GM18519 (cell line): ENCODE measurements around the gene DEFB123.
A peak's percentile ranks its signal among the peaks of the same experiment; 100 is the strongest.

Source experiments
- ATAC-seq: cut with Tn5 transposase; IDR thresholded peaks from one replicate; pipeline ENCODE4 v1.9.1; 2021; ENCODE audit warnings: mild to moderate bottlenecking, moderate library complexity; ENCODE audit not compliant: unreplicated experiment, low FRiP score

The DEFB123 gene

DNA sequence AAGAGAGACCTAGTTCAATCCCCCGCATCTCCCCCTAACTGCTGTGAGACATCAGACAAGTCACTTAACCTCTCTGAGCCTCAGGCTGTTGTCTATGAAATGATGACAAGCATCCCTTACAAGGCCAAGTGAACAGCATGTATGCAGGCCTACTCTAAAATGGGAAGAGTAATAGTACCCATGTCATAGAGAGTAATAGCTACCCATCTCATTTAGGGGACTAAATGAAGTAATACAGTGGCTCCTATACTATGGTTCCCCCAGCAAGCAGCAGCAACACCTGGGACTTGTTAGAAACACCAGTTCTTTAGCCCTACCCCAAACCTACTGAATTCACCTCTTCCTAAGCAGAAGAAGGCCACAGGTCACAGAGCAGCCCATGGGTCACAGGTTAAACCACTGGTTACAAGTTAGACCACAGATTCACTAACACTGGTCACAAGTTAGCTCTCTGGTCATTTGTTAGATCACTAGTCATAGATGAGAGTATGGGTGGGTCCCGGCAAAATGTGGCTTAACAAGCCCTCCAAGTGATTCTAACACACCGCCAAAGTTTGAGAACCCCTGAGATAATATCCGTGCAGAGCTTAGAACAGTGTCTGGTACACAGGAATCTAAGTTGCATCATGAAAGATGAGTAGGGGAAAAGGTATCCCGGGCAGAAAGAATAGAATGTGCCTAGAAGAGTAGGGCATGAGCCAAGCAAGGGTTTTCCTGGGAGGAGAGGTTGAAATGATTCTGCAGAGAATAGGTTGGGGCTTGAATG is 33.1 kb downstream of the DEFB123 start:
- no peak for ATAC-seq

DNA sequence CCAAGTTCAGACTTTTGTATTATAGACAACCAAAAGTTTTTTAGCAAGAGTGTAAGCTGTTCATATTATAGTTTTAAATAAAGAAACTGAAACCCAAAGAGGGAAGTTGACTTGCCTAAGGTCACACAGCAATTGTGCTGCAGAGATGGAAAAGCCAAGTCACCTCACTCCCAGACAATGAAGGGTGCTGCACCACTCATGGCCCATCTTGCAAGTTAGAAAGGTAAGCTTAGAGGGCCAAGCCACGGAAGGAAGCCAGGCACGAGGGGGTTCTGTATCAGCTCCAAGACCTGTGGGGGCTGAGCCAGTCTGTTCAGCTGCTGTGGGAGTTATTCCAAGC is 33.6 kb downstream of the DEFB123 start:
- peak; percentile 81 for ATAC-seq

DNA sequence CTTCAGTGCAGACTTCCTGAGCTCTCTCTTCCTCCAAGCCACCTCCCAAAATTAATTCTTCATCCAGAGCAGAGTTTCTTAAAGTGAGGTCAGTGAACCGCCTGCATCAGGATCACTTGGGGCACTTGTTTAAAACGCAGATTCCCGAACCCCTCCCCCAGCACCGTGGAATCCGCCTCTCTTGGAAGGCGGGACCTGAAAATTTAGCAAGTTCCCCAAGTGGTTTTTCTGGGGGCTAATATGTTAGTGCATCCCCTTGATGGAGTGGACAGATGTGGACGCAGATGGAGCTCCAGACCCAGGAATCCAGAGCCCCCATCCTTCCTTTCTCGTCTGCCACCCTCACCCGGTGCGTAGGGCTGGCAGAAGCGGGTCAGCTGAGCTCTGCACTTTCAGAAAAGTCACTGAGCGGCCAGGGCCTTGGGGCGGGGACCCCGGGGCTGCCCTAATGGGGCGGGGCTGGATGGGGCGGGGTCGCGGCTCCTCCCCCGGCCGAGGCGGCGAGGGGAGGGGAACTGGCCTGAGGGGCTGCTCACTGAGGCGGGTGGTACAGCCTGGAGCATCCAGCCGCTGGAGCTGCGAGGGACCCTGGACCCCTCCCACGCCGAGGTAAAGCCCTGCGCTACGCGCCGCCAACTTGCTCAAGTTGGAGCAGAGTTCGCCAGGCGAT is 34.5 kb downstream of the DEFB123 start, which contains the start of the genes DEFB124 and REM1:
Gene DEFB124, minus strand, starts transcription at position 370 of the 670 bp plus-strand sequence. CDS start 2,114 bp downstream, outside the sequence.
Gene REM1, plus strand, starts transcription at position 531 of the 670 bp plus-strand sequence. CDS start 1,158 bp downstream, outside the sequence.
- no peak for ATAC-seq

DNA sequence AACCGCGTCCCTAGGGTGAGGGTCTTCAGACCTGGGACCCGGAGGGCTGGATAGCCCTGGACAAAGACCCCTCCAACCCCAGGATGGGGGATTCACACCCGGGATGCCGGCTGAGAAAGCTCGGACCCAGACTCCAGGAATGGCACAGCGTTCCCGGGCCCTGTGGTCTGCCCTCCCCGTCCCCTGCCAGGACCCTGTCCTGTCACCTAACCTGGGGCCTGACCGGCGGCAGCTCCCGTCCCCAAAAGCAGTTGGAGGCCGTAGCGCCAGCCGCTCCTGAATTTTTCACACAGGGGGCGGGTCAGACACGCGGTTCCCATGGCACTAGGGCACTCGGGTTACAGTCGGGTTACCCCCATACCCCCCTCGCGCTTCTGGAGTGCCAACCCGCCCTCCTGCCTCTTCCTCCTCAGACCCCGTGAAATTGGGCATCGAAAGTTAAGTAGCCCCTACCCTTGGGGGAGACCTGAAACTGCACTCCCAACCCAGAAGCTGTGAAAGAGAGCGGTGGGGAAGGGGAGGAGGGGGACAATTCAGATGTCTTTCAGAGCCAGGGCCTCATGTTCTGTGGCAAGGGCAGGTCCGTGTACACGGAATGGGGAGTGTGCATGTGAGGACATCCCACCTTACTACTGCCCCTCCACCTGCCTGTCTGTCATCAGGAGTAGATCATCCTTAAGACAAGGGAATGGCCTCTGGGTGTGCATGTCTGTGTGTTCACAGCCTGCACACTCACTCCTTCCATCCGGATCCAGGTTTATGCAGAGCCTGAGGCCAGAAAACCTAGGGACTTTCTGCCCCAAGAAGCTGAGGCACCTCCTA is 35.3 kb downstream of the DEFB123 start:
- ATAC-seq, result no peak

DNA sequence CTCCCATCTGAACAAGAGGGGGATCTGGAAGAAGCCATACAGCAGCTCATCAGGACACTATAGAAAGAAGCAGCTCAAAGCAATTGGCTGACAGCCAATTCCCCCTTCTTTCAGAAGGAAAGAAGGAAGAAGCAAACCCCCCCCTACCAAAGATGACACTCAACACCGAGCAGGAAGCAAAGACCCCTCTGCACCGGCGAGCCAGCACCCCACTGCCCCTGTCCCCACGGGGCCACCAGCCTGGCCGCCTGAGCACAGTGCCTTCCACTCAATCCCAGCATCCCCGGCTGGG is 35.8 kb downstream of the DEFB123 start:
- ATAC-seq, result no peak

DNA sequence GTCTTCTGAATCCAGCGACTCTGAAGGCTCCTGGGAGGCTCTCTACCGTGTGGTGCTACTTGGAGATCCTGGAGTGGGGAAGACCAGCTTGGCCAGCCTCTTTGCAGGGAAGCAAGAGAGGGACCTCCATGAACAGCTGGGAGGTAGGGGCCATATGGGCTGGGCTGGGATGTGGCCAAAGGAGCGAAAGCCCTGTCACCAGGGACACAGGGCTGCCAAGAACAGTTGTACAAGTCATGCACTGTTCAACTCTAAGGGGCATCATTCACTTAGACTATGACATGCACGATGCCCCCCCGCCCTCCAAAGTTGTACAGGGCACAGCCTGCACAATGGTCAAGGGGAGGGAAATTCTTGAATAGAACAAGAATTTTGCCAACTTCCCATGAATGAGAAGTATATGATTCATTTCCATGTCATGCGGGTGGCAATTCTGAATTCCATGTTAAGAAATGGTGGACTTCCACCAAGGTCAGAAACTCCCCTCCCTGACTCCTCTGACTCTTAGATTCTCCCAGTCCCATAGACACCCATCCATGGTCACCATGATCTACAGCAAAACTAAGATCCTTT is 36.3 kb downstream of the DEFB123 start:
- no peak for ATAC-seq

DNA sequence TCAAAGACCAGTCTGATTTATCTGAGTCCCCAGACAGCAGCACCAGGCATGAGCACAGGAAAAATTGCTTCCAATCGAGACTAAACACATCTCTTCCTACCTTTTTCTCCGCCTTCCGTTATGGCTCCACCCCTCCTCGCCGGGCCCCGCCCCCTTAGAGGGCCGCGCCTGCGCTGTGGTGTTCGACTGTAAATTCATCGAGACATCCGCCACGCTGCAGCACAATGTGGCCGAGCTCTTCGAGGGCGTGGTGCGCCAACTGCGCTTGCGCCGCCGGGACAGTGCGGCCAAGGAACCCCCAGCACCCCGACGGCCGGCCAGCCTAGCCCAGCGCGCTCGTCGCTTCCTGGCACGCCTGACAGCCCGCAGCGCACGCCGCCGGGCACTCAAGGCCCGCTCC is 43.6 kb downstream of the DEFB123 start:
- no peak for ATAC-seq

DNA sequence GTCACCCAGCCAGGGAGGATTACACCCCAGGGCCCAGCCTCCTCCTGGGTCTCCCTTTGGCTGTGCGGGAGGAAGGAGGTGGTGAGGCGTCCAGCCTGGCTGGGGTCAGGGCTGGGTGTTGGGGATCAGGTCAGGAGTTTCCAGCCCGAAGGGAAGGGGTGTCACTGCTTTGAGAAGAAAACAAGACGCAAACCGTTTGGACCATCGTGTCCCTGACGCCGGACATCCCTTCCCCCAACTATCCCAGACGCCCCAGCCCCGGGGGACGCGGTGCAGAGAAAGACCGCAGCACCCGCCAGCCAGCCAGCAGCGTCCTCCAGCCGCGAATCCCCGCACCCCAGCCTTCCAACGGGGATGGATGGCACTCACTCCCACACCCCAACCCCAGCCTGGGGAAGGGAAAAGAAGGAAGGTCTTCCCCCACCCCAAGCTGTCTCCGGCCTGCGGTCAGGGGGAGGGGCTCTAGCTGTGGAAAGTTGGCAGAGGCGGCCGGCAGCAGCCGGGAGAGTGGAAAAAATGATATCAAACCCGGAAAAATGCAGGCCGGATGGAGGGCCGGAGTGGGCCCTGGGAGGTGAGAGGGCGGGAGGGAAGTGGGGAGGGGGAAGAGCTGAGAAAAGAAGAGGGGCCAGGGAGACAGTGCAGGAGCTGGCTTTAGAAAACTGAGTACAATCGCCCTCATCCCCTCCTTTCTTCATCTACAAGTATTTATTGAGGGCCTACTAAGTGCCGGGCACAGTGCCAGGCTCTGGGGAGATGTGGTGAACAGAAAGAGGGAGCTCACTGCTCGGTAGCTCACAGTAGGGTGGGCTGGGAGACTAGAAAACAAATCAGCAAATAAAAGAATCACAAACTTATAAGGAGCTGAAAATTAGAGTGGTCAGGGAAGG is 45.3 kb downstream of the DEFB123 start:
- ATAC-seq, result no peak

DNA sequence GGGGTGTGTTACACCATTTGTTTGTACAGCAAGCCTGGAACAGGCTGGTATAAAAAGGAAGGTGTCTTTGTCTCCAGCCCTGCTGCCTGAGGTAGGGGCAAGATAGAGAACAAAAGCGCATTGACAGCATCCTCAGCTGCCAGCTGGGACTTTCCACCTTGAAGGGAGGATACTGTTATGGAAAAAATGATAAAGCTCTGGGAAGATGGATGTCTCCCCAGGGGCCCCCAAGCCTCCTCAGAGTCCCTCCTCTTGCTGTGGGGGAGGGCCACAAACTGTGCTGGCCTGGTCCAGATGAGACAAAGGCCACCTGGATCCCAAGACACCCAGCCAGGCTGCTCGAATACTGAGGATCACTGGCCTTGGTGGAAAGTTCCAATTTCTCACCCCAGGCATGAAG is 47.7 kb downstream of the DEFB123 start:
- no peak for ATAC-seq

DNA sequence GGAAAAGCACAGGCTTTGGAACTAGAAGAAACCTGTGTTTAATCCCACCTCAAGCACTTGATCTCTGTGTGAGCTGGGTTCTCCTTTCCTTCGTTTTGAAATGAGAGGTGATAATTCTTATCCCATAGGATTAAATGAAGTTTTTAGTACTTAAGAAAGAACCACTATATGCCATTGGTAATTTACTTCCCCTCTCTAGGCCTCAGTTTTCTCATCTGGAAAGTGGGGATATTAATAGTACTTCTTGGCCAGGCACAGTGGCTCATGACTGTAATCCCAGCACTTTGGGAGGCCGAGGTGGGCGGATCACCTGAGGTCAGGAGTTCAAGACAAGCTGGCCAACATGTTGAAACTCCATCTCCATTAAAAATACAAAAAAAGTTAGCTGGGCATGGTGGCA is 48.7 kb downstream of the DEFB123 start:
- no peak for ATAC-seq

DNA sequence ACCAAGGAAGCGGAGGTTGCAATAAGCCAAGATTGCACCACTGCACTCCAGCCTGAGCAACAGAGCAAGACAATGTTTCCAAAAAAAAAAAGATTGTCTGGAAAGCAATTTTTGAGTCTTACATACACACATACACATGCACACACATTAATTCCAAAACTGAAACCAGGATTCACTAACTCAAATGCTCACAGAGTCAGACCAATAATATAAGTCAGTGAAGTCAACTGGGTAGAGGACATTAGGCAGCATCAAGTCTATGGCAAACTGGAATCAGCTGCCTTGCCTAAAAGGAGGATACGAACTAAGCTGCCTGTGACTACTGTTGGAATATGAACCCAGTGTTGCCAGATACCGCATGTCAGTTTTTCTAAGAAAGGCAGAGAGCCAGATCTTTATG is 50.3 kb downstream of the DEFB123 start:
- no peak for ATAC-seq

DNA sequence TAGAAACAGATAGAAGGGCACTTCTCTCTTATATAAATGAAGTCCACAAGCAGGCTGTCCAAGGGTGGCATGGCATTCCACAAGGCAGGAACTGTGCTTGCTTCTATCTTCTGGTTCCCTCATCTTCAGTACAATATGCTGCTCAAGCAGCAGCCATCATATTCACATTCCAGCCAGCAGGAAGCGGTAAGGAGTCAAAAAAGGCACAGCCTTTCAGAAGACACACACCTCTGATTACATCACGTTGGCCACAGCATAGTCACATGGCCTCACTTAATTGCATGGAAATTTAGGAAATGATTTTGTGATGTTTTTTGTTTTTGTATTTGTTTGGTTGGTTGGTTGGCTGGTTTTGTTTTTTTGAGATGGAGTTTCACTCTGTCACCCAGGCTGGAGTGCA is 53.7 kb downstream of the DEFB123 start:
- no peak for ATAC-seq

DNA sequence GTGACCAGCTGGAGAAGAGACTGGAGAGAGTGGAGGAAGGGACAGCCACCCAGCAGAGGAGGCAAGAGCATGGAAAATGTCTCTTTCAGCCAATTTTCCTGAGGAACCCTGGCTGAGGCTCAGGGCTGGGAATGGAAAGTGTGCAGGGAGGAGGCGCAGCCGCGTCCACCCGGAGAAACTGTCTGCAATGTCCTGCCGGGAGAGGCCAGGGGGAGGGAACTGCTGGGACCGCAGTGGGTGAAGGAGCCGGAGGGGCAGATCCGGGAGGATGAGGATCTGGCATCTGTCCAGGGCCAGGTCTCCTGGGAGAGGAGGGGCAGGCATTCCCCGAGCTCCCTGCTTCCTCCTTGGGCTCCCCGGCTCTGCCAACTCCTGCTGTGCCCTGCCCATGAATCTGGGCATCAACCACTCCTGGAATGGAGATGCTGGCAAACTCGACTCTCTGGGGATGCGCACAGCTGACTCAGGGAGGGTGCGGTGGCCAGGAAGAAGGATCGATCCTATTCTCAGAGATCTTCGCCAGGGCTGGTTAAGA is 56.4 kb downstream of the DEFB123 start:
- no peak for ATAC-seq

DNA sequence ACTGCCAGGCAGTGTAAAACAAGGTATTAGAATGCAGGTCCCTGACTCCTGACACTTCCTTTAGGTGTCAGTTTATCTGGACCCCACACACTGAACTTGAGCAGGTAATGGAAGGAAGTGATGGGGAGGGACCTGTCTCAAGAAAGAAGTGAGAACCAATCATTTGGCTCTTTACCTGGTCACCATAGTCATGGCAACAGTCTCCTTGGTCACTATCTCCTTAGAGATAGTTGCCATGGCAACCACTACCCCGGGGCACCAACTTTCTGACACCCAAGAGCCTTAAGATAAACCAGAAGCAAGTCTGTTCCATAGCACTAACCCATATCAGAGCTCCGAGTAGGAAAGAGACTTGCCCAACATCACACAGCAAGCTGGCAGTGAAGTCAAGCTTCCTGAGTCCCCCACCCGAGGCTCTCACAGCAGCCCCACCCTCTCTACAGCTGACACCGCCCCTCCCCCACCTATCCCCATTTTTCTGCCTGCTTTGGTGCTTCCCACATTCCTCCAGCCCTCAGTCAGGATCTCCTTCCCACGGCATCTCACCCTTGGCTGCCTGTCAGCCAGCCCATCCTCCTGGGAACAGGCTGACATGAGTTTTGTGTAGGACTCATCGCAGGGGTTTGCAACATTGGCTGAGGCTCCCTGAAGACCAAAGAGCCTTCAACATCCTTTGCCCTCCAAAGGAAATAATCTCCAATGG is 57.6 kb downstream of the DEFB123 start:
- ATAC-seq, result no peak
